Right hindlimb (tissue), 1 donor: ENCODE measurements around the gene ITGA6.

ENCODE experiments used
- DNase-seq: peaks from one replicate; pipeline ENCODE4 v3.0.0-alpha.2; 2018

The ITGA6 gene

DNA sequence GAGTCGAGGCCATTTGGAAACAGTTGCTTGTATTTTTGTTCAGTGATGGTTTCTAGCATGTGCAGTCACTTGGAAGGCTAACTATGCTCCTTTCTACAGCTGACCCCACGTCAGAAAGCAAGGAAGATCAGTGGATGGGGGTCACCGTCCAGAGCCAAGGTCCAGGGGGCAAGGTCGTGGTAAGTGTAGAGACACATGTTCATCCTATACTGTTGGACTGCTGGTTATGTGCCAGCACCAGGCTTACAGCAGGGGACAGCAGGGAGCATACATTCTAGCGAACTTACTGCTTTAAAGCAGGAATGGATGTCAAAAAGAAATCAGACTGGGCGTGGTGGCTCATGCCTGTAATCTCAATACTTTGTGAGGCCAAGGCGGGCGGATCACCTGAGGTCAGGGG lies 40.0 kb downstream of the ITGA6 start:
- no peak for DNase-seq

DNA sequence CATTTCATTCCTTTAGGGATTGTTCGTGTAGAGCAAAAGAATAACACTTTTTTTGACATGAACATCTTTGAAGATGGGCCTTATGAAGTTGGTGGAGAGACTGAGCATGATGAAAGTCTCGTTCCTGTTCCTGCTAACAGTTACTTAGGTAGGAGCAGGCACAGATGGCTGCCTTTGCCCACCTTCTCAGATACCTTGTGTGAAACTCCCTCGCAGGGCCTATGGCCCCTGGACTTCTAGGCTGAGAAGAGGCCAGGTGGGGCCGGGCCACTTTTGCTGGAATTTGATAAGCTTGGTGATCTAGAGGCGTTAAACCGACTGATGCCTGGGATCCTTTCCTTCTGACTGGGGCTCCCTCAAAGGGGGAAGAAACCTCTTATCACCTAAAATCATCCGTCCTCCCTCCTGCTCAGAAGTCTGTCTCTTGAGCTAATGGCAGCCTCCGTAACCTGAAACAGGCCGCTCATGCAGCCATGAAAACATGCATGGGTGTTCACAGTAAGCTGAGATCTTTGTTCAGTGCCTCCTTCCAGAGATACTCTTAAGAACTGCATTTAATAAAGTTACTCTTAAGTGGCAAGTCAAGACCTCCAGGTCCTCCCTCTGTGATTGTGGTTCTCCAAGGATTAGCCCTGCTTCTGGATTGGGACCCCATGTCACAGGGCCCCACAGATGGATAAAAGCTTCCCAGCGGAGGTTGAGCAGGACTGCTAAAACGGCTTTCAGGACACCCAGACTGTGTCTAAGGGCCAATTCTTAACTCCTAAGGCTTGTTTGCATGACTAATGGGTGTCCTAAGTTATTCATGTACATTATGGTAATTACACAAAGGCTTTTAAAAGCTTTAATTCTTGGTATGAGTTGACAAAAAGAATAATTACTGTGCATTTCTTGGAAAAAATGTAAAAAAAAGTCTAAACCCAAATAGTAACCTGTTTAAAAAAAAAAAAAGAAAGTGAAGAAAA lies 43.9 kb downstream of the ITGA6 start:
- no peak for DNase-seq

DNA sequence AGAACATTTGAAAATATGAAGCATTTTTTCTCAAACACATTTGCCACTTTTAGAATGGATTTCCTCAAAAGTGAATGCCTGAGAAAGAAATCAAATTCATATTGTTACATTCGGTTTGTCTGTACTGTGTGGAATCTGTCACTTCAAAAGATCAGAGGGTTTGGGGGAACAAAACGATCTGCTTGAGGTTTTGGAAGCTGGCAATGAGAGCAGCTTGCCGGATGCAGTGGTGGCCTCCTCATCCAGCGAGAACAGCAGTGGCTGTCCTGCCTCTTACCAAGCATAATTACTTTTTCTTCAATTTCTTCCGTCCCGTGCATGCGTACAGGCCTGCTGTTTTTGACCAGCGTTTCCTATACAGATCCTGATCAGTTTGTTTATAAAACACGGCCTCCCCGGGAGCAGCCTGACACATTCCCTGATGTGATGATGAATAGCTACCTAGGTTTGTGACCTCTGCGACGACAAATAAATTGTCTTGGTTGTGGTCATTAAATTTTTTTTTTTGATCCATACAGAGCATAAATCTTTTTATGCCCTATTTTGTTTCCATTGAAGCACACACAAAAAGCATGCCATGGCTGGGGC lies 45.2 kb downstream of the ITGA6 start:
- DNase-seq = no peak

DNA sequence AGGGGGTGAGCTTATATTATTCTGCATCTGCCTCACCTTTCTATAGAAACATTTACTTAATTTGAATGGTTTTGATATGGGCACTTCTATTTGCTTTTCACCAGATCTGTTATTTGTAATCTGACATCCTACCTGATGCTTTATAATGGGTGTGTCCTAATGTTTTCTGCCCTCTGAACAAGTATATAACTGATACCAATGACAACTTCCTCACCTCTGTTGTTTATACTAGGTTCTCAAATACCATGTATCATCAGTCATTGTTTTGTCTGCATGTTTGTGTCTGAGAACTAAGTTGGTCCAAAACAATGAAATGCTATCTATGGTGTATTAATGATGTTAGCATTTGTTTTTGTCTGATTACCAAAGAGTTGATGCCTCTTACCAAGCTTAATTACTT lies 45.8 kb downstream of the ITGA6 start:
- DNase-seq = no peak

DNA sequence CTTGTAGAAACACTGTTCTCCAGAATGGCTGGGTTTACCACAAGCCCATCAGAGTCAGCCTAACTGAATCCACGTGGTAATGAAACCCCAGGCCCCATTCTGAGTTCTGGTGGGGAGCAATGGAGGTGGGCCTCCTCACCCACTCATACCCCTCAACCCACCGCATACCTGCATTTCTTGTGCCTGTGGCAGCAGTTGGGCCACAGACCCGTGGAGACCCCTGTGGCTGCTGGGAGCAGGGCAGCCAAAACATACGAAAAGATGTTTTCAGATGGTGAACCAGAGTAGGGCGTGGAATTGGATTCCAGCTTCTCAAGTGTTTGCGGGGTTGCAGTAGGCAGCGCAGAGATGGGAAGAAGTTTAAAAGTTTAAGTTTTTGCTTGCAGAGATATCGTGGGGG lies 51.0 kb downstream of the ITGA6 start:
- DNase-seq = no peak

DNA sequence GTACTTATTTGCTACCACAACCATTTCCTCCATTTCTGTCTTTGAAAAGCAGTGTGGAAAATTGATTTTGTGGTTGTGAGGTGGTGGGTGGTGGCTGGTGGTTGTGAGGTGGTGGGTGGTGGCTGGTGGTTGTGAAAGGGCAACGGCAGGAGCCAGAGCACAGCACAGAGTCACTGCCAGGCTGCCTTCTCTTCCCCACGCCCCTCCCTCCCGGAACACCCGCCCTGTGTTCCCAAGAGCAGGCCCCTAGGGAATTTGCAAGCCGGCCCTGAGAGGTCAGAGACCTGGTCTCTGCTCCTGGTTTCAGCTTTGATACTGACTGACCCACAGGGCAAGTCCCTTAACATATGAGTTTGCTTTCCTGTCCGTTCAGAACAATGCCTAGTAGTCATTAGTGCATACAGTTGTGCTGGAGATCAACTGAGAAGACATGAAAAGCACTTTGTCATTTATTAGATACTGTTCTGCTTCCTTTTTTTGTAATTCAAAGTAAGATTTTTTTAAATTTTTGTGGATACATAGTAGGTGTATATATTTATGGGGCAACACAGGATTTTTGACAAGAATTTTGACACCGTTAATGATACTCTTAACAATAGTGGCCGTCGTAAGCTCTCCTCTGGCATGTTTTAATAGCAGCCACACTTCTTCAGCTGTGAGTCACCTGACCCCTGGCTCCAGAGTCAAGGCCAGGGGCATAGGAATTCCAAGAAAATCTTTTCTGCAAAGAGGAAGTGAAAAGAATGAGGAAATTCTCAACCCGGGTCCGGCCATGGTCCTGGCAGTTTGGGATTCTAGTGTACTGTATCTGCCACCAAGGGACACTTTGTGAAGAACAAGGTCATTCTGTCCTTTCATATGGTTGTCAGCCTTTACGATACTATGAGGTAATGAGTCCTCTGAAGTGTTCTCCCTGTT lies 53.2 kb downstream of the ITGA6 start:
- no peak for DNase-seq

DNA sequence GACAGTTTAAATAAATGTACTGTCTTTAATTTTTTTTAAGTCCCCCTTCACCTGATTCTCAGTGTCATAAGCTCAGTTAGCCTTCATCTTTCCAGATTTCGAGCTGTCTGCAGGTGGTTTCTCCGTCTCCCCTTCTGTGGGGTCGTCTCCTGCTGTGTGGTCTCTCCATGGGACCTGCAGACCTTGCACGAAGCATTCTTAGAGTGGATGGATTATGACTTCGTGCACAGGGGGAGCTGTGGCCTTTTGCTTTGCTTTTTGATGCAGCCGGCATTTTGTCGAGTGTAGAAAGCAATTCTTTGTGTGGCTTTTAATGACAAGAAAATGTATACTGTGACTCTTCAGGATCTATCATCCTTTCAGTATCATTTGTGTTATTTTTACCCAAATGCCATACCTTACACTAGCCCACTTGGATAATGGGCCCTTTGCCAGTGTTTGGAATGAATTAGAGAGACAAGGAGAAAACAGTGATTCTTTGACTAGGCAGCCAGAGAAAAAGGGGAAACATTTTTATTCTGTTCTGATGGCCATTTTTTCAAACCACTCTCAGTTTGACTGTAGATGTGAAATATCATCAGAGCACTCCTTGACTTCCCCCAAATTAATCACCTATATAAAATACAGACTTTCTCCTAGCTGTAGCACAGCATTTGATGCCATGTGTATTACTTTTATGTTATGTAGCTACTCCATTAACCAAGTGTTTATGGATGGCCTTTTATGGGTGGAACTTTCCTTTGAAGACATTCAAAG lies 54.3 kb downstream of the ITGA6 start:
- no peak for DNase-seq

DNA sequence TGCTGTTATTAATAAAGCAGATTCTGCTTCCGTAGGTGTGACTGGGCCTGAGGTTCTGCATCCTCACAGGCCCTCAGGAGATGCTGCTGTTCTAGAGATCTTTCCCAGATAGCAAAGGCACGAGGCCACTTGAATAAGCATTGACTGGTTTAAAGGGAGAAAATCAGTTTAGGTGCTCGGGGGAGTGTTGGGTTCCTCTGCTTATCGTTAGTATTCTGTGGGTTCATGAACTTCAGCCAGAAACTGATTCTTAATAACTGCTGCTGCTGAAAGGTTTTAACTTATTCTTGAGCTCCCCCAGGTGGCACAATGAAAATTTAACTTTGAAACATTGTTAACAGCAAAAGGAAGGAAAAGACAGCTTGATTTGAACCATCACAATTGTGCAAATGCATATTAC lies 56.9 kb downstream of the ITGA6 start:
- no peak for DNase-seq

DNA sequence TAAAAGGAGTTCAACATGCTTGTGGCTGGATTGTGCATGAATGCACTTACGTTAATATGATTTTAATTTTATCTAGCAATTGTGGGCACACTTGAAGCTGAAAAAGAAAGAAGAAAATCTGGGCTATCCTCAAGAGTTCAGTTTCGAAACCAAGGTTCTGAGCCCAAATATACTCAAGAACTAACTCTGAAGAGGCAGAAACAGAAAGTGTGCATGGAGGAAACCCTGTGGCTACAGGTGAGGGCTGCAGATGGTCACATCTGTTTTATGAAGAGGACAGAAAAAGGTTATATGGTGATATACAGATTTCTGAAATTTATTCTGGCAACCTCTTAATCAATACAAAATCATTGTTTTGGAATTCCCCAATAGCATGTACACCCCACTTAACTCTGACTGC lies 57.3 kb downstream of the ITGA6 start:
- DNase-seq = no peak

DNA sequence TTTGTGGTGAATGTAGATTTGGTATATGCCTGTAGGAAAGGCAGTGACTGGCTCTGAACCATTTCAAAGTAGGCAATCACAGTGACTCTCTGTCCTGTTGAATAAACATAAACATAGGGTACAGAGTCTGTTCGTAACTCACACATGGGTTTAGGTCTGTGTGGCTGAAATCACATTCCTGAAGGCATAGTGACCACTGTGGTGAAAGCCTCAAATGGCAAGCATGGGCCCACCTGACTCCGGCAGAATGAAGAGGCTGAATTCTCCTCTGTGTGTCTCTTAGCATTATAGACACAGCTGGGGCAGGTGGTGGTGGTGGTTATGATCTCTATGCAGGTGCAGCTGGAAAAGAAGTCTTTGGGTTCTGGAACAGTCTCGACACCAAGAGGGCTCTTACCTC lies 61.2 kb downstream of the ITGA6 start:
- no peak for DNase-seq

DNA sequence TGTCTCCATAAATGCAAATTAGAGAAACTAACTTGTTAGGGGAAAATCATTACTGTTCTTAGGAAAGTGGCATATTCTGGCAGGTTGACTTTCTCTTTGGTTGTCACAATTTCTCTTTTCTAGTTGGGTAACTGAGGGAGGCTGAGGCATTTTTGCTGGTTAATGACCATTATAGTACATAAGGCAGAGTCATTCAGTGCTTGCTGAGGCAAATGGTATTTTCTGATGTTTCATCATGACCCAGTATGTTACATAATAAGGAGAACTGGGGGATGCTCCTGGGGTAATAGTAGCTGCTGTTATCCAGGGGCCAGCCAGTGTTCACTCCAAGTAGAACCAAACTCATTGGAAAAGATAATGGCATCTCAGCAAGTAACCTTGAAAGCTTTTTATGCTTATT lies 62.3 kb downstream of the ITGA6 start:
- no peak for DNase-seq

DNA sequence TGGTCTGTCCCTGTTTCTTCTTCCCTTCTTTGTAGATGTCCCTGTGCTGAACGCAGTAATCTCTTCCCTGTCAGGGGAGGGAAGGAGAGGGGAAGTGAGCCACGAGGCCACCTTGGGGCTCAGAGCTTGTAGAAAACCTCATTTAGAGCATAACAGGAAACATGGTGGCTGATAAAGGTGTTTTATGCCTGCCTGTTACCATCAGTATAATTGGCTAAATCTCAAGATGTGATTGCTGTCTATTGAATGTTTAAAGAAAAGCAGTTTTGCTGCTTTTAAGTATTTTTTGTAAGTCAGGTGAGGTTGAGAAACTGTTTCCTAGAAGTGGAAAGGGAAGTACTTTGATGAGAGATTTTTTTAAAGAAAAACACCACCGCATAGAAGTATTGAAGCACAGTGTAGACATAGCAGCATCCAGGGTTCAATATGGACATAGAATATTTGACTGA lies 68.8 kb downstream of the ITGA6 start:
- no peak for DNase-seq

DNA sequence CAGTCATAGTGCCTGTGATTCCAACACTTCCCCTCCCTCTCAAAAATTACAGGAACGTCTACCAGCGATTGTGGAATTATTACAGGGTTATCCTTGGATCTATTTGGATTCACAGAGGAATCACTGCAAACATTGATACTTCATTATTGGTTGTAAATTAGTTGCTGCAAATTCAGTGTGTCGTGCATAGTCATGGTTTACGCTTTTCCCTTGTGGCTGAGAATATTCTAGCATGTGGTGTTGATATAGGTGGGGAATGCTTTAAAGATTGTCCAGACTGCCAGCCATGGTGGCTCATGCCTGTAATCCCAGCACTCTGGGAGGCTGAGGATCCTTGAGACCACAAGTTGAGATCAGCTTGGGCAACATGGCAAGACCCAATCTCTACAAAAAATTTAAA lies 79.8 kb downstream of the ITGA6 start:
- DNase-seq = no peak

DNA sequence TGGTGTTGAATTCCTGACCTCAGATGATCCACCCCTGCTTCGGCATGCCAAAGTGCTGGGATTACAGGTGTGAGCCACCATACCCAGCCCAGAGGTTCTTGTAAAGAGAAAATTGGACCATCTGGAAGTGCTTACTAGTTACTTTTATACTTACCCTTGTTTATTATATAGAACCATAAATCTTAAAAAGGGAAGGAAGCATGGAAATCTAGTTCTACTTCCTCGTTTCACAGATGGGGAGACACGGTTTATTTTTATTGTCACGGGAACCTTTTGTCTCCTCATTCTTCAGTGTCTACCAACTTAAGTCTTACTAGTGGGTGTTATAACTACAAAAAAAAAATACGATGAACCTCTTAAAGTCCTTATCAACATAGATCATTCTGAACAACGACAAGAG lies 82.7 kb downstream of the ITGA6 start:
- DNase-seq = no peak

DNA sequence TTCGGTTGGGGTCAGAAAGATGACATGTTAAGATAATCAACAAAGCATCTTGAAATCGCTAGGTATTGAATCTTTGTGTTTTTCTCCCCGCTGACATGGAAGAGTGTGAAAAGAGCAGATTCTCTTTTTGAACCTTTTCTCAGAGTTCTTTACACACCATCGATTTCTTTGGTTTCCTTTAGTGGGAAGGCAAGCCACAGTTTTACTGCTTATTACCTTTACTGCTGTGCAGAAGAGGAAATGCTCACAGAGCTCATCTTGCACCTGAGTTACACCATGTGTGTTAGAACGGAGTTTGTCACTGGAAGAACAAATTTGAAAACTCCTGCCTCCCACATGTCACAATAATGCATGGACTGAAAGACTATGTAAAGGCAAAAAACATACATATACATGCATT lies 83.2 kb downstream of the ITGA6 start:
- no peak for DNase-seq

DNA sequence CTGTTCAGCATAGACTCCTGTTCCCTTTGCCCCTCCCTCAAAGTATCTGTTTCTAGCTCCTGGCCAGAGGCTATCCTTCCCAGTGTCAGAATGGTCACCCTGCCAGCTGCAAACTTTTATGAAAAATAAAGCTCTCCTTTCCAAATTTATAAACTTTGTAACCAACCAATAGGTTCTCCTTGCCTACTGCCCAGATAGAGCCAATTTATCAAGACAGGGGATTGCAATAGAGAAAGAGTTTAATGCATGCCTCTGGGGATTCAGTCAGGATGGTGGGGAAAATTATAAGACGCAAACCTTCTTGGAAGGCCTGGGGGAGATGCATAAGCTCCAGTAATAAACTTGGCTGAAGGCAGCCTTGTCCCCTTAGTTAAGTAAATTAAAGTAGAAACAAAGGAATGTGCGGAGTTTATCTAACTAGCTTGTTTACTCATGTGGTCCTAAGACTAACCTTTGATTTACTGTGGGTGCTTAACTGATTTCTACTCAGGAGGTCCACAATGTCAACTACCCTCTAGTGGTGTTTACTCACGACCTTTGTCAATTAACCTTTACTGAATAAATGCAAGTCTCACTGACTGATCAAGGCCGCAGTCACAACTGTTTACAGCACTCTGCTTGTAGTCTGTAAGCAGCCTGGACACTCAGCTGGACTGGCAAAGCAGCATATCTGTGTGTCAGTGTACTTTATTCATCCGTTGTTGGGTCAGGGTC lies 85.6 kb downstream of the ITGA6 start:
- no peak for DNase-seq

DNA sequence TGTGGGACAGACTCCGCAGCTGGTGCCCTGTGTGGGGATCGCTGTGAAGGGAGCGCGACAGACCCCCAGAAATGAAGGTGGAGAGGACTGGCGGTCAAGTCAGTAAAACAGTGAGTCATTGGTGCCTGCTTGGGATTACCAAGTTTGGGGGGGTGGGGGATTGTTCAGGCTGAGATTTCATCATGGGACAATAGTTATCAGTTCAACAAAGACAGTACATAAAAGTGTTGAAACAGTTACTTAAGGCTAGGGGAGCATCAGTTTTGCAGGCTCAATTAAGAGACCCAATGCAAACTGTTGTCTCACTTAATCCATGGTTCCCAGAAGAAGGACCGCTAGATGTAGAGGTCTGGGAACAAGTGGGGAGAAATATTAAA lies 86.1 kb downstream of the ITGA6 start:
- no peak for DNase-seq

DNA sequence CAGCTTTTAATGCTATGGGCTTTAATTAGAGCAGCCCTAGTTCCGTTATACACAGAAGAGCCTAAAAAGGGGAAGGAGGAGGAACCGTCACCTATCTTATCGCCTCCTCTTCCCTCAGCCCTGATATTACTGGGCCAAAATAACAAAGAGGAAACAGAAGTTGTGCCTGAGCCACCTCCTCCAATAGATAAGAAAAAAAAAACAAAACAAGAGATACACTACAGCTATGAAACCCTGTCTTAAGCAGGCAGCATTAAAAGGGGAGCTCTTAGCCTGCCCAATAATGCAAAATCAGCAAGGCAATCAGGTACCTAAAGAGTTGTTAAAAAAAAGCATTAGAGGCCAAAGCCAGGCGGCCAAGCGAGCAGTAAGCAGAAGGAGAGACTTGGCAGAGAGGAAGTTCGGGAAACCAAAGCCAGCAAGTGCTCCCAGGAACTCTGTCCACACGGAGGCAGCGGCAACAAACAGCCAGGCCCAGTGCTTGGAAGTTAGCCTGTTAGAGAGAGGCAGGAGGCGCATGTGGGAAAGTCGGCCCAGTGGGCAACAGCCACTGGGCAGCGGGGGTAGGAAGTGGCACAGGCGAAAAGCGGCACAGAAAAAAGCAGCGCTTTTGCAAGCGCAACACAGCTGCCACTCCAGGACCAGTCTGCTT lies 86.7 kb downstream of the ITGA6 start:
- DNase-seq = no peak

DNA sequence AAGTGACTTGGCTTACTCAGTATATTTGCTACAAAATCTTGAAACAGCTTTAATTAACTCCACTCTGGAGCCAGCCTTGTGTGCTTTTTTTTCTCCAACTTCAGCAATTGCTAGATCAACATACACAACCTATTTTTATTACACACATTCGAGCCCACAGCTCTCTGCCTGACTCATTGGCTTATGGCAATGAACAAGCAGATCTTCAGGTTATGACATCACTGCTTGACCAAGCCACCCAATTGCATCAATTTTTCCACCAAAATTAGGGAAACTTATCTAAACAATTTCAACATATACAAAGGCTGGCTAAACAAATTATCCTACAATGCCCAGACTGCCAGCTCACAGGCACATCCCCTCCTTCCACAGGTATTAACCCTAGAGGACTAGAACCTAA lies 88.9 kb downstream of the ITGA6 start:
- DNase-seq = no peak

DNA sequence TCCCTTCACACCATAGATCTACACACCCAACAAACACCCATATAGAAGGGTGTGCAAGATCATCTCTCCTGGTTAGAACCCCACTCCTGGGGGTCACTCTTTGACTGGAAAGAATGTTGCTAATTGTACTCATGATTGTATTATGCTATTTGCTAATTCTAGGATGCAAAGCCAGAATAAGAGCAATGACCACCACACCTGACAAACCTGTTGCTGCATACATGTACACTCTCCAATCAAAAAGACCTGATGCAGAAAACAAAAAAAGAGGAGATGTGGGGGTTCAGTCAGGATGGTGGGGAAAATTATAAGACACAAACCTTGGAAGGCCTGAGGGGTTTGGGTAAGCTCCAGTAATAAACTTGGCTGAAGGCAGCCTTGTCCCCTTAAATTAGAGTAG lies 91.6 kb downstream of the ITGA6 start:
- DNase-seq = no peak

DNA sequence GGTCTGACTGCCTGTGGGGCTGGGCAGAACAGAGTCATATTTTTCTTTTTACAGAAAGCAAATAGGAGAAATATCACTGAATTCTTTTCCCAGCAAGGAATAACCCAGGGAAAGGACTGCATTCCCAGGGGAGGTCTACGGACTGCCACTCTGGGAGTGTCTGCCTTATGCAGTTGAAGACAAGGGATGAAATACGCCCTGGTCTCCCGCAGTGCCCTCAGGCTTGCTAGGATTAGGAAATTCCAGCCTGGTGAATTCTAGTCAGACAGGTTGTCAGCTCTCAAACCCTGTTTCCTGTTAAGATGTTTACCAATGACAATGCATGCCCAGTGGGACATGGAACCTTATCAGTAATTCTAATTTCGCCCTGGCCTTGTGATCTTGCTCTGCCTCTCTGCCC lies 98.2 kb downstream of the ITGA6 start:
- DNase-seq = no peak

DNA sequence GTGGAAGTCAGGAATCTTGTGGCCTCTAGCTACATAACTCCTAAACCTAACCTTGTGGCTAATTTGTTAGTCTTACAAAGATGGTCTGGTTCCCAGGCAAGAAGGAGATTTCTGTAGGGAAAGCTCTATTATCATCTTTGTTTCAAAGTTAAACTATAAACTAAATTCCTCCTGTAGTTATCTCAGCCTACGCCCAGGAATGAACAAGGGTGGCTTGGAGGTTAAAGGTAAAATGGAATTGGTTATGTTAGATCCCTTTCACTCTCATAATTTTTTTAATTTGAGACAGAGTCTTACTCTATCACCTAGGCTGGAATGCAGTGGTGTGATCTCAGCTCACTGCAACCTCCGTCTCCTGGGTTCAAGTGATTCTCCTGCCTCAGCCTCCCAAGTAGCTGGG lies 103.9 kb downstream of the ITGA6 start:
- DNase-seq = no peak
